GM12891 (cell line): ENCODE measurements around the gene GDF3.

Experiments
- POLR2A ChIP-seq: IDR thresholded peaks from 2 replicates; pipeline ENCODE4 v1.6.1; 2011; ENCODE audit warnings: low read depth, low read length, control low read depth
- POLR2AphosphoS5 ChIP-seq: IDR thresholded peaks from 2 replicates; pipeline ENCODE4 v1.6.1; 2011; ENCODE audit warnings: low read depth, low read length, control low read depth
- POU2F2 ChIP-seq: IDR thresholded peaks from 2 replicates; pipeline ENCODE4 v1.6.1; 2011; ENCODE audit warnings: low read depth, mild to moderate bottlenecking, control low read depth, low read length, moderate library complexity
- TAF1 ChIP-seq: IDR thresholded peaks from 2 replicates; pipeline ENCODE4 v1.6.1; 2011; ENCODE audit warnings: low read depth, low read length, control low read depth

GRCh38 chr12:7647071-7647470, 48.5 kb downstream of the GDF3 start:
- TF ChIP-seq POLR2A: no peak
- no peak for TF ChIP-seq POLR2AphosphoS5
- TF ChIP-seq TAF1: no peak
- TF ChIP-seq POU2F2: no peak
